ENCODE data around the gene LIPC.
A peak's percentile ranks its signal among the peaks of the same experiment; 100 is the strongest.

LIPC gene

DNA sequence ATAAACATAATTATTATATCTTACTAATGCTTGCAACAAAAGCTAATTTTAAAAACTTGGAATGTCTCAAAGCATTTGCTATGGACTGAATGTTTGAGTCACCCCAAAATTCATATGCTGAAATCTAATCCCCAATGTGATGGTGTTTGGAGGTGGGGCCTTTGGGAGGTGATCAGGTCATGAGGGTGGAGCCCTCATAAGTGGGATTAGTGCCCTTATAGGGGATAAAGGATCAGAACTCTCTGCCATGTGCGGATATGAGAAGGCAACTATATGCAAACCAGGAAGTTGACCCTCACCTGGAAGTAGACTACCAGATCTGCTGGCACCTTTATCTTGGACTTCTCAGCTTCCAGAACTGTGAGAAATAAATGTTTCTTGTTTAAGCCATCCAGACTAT, 137.7 kb downstream of the LIPC start:
- TF ChIP-seq, protein P1, sequence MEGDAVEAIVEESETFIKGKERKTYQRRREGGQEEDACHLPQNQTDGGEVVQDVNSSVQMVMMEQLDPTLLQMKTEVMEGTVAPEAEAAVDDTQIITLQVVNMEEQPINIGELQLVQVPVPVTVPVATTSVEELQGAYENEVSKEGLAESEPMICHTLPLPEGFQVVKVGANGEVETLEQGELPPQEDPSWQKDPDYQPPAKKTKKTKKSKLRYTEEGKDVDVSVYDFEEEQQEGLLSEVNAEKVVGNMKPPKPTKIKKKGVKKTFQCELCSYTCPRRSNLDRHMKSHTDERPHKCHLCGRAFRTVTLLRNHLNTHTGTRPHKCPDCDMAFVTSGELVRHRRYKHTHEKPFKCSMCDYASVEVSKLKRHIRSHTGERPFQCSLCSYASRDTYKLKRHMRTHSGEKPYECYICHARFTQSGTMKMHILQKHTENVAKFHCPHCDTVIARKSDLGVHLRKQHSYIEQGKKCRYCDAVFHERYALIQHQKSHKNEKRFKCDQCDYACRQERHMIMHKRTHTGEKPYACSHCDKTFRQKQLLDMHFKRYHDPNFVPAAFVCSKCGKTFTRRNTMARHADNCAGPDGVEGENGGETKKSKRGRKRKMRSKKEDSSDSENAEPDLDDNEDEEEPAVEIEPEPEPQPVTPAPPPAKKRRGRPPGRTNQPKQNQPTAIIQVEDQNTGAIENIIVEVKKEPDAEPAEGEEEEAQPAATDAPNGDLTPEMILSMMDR (IDR thresholded peaks at IDR 0.05), result no peak
- no peak for TF ChIP-seq ZFX (IDR thresholded peaks at IDR 0.05; ENCODE audit: borderline replicate concordance)

DNA sequence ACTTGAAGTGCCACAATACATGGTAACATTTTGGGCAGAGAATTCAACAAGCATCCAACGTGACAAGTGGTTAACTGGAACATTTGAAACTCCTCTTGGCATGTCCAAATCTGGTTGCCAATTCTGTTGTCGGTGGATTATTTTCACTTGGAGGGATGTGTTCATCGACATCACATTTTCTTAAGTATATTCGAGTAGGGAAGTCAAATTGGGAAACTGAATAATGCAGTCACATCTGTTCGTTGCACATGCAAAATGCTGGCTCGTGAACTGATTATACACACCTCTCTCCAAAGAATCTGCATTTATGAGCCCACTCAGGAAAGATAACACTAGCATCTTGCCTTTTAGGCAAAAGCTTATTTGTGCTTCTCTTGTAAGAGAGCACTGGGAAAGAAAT, 139.7 kb downstream of the LIPC start:
- TF ChIP-seq ZFX (IDR thresholded peaks at IDR 0.05; ENCODE audit: borderline replicate concordance), result no peak
- TF ChIP-seq, protein P1 (IDR thresholded peaks at IDR 0.05), result no peak
- no peak overlapping the region for H3K27ac ChIP-seq

More for the DNA sequence above, 137.7 kb downstream of the LIPC start:
- no peak overlapping the region for H3K27ac ChIP-seq

DNA sequence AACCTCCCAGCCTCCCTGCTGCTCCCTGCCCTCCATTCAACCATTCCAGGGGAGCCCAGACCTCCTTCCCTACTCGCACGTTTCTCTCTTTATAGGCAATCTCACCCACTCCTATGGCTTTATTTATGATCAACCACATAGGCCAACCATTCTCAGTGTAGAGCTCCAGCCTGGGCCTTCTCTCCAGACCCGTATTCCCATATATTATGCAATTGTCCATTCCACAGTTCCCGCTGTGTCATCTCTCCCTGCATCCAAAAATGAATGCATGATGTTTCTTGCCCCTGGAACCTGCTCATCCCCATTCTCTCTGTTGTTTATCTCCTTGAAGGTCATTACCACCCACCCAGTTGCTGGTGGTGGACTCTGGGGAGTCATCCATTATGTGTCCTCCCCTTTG, 140.7 kb downstream of the LIPC start:
- no peak for TF ChIP-seq ZFX (IDR thresholded peaks at IDR 0.05; ENCODE audit: borderline replicate concordance)
- TF ChIP-seq, protein P1 (IDR thresholded peaks at IDR 0.05), result no peak
- no peak overlapping the region for H3K27ac ChIP-seq

DNA sequence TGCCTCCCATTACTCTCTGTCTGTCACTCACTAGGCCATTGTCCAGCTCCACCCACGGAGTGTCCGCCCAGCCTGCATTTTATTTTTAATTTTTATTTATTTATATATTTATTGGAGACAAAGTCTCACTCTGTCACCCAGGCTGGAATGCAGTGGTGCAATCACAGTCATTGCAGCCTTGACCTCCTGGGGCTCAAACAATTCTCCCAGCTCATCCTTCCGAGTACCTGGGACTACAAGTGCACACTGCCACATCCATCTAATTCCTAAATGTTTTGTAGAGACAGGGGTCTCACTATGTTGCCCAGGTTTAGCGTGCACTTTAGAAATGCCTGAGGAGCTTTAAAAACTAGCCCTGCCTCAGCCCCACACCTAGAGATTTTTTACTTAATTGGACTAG, 141.5 kb downstream of the LIPC start:
- TF ChIP-seq ZFX (IDR thresholded peaks at IDR 0.05; ENCODE audit: borderline replicate concordance), result no peak
- TF ChIP-seq, protein P1 (IDR thresholded peaks at IDR 0.05), result no peak
- no peak overlapping the region for H3K27ac ChIP-seq

DNA sequence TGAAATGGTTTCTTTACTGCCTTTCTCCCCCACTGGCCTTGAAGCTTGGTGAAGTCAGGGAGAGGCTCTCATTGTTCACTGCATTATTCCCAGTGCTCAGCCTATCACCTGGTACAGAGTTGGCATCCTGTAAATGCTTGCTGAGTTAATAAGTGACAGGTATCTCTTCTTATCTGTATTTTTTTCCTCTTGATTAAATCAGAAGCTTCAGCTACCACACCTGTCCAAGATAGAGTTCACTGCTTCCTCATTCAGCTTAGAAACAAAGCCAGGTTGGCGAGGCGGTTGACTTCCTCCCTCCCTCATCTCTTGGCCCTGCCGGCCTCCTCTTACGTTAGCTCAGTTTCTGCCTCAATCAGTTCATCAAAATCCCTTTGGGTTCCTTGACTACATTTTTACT, 142.8 kb downstream of the LIPC start:
- TF ChIP-seq ZFX (IDR thresholded peaks at IDR 0.05; ENCODE audit: borderline replicate concordance), result no peak
- TF ChIP-seq, protein P1 (IDR thresholded peaks at IDR 0.05), result no peak
- H3K27ac ChIP-seq, result peak overlapping the region; percentile 63

DNA sequence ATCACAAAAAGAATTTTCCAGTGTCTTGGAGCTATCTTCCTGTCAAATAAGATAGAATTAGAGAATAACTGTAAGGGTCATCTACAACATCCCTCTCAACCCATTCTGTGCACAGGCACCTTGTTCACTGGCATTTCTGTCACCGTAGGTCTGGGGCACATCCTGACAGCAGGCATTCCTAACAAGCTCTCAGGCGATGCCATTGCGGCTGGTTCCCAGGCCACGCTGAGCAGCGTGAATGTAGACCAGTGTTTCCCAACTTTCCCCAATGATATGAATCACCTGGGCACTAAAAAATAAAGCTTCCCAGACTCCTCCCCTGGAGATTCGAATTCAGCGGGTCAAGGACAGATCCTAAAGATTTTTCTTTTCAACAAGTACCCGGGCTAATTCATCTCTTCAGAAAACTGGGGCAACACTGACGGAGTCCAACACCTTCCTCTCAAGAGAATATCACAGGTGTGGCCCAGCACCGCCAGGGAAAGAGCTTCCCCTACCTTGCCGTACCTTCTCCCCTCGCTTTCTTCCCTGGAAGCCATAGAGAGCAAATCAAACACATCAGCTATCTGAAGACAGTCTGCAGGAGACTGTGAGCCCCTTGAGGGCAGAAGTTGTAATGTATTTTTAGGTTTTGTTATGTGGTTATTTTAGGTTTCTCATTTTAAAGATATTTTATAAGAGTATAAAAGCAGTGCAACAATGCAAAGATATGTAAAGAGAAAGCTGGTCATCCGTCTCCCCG, 143.4 kb downstream of the LIPC start:
- peak overlapping the region; percentile 63 for H3K27ac ChIP-seq
- no peak for TF ChIP-seq ZFX (IDR thresholded peaks at IDR 0.05; ENCODE audit: borderline replicate concordance)
- TF ChIP-seq, protein P1 (IDR thresholded peaks at IDR 0.05), result no peak

DNA sequence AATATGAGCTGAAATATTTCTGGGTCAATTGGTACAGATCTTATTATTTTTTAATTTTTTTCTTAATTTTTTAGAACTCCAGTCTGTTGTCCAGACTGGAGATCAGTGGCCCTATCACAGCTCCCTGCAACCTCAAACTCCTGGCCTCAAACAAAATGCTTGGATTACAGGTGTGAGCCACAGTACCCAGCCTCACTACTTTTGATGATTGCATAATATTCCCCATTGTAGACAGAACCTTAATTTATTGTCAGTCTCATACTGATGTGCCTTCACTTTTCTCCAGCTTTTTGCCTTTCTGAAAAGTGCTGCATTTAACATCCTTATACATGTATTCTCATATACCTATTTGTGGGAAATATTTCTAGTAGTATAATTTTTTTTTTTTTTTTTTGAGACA, 144.9 kb downstream of the LIPC start:
- no peak for TF ChIP-seq ZFX (IDR thresholded peaks at IDR 0.05; ENCODE audit: borderline replicate concordance)
- TF ChIP-seq, protein P1 (IDR thresholded peaks at IDR 0.05), result no peak
- no peak overlapping the region for H3K27ac ChIP-seq
